HG03565 (cell line): ENCODE data around the gene TRNT1.
A peak's percentile ranks its signal among the peaks of the same experiment; 100 is the strongest.

Experiments
- ATAC-seq: cut with Tn5 transposase; IDR thresholded peaks from one replicate; pipeline ENCODE4 v1.9.1; 2021; ENCODE audit warnings: mild to moderate bottlenecking, moderate library complexity; ENCODE audit not compliant: unreplicated experiment

TRNT1 gene

DNA sequence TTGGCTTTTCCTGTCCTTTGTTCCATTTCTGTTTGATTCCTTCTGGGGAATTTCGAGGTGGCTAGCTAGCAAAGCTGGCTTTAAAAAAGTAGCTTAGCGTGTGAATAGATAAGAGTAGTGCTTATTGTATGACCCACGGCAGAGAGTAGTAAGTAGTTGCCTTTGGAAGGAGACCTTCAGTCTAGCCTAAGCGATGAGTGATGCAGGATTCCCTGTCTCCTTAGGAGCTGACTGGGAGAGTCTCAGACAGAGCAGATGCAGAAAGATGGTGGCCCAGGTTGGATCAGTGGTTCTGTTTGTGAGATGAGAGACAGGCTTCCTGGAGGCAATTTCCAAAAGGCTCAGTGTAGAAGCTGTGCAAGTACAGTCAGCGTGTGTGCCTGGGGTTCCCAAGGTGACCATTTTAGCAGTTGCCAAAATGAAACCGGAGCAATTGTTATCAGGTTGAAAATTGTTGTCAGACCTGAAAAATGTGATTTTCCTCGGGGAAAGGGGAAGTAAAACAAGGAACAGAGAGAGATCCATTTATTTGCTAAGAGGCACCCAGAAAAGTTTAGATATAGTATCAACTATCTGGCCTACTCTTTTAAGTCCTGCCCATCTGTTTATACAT lies 15.9 kb upstream of the TRNT1 start:
- ATAC-seq = no peak

DNA sequence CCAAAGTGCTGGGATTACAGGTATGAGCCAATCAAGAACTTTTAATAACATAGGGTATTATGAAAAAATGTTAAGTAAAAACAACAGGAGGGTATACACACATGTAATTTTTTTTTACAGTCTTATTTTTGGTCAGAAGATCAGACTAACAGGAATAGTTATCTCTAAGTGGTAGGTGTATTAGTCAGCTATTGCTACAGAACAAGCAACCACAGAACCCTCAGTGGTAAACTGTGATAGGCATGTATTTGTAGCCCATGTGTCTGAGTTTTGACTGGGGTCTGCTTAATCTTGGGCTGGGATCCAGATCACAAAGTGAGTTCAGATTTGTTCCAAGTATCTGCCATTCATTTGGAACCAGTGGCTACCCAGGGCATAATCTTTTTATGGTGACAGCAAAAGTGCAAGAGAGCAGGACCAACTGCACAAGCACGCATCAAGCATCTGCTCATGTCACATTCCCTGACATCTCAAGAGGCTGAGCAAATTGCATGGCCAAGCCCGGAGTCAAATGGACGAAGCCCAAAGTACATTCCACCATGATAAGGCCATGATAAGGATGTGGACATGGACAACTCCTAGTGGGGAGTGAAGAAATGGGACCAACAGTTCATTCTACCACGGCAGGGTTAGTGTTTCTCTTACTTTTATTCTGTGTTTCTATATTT lies 13.6 kb upstream of the TRNT1 start:
- no peak for ATAC-seq

DNA sequence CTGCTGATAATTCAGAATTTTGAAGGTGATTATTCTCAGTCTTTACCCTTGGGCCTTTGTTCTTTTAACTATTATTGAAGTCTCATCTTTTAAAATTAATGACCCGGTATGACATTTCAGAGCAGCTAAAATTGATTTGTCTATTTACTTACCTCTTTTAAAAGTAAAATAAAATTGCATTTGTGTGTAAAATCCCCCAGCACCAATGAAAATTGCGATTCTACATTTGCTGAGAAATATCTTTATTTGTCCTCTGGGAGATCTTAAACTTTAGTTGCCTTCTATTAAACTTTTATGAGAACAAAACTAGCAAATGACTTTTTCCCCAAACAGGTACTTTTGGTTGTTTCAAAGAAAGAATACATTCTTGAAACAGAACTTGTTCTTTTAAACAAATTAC lies 9.1 kb upstream of the TRNT1 start:
- ATAC-seq = no peak

DNA sequence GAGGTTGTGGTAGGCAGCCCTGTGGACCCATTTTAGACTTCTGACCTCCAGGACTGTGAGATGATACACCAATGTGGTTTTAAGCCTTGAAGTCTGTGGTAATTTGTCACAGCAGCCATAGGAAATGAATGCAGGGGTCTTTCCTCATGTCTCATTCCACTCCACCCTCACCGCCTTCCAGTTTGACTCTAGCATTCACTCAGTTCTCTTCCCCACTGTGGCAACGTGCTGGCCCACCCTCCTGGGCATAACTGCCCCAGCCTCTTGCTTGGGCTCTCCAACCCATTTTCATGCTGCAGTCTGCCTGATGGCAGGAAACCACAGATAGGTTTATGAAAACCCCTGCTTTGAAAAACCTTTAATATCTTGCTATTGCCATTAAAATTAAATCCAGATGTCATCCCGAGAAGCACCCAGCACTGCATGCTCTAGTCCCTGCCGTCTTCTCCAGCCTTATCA lies 7.3 kb upstream of the TRNT1 start:
- ATAC-seq = peak; percentile 58

DNA sequence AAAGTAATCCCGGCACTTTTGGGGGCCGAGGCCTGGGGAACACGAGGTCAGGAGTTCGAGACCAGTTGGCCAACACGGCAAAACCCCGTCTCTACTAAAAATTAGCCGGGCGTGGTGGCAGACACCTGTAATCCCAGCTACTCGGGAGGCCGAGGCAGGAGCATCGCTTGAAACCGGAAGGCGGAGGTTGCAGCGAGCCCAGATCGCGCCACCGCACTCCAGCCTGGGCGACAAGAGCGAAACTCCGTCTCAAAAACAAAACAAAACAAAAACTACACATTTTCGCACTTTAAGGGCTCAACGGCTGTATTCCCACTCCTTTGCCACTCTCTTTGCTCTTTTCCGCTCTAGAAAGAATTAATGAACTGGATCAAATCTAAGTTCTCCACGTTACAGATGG lies 763 bp upstream of the TRNT1 start:
- ATAC-seq = no peak

DNA sequence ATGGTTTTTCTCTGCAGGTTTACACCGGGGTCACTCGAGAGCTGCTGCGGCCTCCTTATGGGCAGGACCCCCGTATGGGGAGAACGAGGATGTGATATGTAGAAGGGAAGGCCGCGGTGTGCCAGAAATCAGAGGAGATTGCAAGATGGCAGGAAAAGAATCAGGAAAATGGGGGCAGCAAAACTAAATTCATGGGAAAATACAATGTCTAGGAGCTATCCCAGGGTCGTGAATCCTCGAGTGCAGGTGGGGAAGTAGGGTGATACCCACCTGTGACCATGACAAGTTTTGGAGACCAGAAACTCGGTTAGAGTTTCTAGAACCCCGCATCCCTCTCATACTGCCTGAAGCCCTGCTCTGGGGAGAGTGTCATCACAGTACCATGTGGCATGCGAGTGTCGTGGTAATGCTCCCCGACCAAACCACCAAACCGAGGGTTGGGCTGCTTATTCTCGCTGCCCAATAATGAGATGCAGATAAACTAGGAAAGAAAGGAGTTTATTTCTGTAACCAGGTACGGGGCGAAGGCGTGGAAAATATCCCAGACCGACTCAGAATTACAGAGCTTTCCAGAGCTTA lies 781 bp downstream of the TRNT1 start:
- ATAC-seq = peak; percentile 20

DNA sequence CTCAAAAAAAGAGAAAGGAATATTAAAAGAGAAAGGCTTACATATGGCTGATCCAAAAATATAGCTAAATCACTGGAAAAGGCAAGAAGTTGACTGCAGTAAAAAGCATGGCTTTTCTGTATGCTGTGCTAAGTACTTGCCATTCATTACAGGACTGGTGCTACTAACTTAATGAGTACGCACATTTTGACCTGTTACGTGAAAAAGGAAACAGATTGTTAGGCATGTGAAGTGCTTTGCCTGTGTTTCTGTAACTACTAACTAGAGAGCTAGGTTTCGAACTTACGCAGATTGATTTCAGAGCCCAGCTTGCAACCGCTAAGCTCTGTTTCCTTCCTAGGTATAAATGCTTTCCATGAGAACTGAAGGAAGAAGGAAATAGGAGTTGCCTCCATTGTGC lies 2.8 kb downstream of the TRNT1 start:
- ATAC-seq = no peak

DNA sequence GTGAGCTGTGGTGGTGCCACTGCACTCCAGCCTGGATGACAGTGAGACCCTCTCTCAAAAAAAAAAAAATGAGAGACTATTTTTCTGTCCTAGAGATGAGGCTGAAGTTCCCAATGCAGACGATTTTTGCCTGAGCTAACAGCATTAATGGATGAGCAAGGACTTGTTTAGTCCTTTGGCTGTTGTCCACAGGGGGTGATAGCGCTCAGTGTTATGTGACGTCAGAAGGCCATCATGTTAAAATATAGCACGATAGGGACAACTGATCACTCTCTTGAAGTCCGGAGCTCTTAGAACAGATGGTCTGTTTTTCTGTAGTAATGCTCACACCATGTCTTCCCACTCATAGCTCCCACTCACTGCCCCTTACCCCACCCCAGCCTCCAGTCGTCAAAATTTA lies 6.8 kb downstream of the TRNT1 start:
- no peak for ATAC-seq

DNA sequence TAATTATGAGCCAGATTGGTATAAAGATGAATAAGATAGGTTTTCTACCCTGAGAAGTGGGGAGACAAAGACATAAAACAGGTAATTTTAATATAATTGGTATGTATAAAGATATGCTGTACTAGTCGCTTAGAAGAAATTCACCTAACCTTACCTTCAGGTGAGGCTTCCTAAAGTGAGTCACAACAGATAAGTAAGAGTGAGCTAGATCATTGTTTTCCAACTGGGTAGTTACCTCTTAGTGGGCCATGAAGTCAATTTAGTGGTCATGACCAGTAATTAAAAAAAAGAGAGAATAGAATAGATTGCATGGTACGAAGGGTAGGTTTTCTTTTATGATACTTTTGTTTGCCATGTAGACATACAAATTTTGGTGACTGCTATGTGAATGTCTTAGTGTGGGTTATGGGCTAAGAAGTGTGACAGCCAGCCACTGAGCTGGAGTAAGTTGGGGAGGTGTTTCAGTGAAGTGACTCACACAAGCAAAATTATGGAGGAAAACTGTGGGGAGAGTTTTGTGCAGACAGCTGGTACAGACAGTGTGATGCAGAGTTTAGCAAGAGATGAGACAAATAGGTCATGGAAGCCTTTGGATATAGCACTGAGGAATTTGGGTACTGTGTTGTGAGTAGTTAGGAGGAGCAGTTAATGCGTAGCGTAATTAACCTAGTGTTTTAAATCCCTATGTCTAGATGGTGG lies 8.2 kb downstream of the TRNT1 start:
- ATAC-seq = no peak

DNA sequence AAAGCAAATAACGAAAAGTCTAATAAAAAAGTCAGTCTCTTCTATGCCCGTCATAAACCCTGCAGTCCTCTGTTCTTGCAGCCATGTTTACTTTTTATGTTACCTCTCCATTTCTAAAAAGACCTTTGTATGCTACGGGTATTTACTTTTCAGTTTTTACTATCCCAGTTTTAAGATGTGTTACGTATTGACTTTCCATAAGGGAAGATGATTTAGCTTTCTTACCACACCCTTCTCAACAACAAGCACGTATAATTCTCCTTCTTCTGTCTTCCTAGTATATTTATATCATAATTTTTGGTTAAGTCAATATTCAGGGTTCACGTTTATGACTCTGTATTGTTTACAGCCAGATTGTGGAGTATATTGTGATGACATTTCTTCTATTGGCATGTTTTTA lies 10.8 kb downstream of the TRNT1 start:
- ATAC-seq = no peak

DNA sequence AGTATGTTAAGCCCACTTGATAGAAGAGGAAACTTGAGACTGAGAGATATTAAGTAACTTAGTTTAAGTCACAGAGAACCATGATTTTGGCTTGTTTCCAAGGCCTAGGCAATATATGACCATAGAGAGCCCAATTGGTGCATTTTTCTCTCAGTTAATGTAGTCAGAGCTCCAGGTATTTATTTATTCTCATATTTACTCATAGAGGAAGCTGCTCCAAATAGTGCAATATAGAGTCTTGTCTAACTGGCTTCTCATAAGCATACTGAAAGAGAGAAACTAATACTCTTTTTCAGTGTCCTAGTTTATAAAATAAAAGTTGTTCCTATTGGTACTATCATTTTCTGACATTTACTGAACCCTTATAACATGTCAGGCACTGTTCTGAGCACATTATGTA lies 15.2 kb downstream of the TRNT1 start:
- ATAC-seq = no peak

DNA sequence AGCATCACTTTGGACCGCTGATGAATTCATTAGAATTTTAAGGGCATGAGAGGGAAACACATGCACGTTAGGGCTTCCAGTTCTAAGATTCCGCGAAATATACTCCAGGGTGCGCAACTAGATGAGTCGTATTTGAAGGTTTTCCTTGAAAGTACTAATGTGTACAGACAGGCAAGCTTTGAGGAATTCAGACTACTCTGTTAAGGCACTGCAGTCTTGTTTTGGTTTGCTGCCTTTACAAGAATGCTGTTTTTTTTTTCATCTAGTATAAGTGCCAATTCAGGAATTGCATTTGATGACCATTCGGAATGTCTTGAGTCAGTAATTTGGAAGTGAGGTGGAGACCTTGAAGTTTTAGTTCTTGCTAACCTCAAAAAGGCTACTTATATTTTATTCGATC lies 19.1 kb downstream of the TRNT1 start:
- no peak for ATAC-seq

DNA sequence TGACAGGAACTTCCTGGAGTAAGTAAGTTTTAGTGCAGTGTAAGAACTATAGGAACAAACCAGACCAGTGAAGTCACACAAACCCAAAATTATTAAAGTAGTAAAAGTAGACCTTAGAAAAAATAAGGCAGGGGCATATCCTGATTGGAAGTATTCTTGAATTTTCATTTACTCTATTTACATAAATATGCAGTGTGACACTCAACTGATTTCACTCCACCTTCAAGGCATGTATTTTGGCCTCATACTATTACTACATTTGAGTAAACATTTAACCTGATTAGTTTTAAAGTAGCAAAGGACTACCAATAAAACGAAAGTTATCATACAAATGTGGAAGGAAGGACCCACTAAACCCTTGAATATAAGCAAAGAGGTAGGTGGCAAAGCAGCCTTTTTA lies 22.8 kb downstream of the TRNT1 start:
- ATAC-seq = no peak

DNA sequence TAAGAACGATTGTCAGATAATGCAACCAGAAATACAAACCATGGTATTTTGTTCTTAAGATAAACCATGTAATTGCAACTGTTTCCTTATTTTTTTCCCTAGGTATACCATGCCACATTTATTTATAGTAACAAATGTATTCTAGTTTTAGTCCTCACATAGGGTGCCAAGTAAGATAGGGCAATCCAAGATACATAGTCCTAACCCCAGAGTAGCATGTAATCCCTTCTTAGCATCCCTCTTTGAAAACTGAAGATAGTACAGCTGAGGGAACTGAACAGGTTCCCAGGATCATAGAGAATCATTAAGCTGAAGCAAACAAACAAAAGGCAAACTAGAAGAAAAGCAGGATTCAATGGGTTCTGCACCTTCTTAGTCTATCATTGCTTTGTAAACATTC lies 24.8 kb downstream of the TRNT1 start:
- ATAC-seq = no peak

DNA sequence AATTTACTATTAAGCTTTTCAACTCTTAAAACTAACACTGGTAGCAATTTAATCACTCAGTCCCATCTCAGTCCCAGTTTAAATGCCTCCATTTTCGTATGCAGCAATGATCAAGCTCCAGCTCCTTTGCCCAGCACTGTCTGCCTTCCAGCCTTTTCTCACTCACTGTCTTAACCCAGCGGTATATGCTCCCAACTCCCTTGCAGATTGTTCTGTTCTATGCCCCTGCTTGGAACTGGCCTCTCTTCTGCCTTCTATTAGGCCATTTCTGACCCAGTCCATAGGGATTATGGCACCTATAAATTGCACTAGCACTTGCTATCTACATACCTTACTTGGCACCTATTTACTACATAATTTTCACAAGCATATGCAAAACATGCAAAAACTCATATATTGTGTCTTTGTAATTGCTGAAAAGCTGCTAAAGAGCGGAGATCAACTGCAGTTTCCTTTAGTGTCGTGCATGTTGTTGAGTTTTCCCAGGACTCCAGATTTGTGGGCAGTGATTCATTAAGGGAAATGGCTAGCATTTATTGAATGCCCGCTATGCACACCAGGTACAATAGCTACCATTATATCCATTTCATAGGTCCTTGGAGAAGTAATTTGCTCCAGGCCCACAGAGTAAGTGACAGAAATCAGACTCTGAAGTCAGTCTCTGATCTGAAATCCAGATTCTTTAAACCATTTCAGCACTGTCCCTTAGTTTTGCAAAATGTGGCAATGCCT lies 28.3 kb downstream of the TRNT1 start:
- no peak for ATAC-seq

DNA sequence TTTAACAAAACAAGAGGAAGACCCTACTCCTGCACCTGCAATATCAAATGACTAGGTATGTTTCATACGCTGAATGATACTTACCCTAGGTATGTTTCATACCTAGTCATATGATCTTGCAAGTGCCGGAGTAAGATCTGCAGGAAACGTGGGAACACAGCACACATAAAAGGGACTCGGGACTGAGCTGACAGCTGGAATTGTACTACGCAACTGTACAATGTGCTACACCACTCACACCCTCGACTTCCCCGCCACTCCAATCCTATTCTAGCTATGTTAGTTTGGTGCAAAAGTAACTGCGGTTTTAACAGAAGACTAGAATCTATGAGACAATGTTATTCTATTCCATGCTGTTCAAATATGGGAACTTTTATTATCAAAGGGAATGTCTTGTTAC lies 30.7 kb downstream of the TRNT1 start:
- no peak for ATAC-seq

DNA sequence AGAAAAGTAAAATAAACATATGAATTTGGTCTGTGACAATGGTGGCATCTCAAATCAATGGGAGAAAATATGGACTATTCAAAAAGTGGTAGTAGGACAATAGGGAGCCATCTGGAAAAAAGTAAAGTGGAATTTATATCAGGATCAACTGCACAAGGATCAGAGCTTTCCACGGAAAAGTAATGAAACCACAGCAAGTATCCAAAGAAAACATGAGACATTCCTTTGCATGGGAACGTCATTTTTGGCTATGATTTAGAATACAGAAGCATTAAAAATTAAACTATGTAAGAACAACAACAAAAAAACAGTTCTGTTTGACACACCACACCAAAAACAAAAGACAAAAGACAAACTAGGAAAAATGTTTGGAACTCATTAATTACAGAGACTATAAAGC lies 34.1 kb downstream of the TRNT1 start:
- ATAC-seq = no peak

DNA sequence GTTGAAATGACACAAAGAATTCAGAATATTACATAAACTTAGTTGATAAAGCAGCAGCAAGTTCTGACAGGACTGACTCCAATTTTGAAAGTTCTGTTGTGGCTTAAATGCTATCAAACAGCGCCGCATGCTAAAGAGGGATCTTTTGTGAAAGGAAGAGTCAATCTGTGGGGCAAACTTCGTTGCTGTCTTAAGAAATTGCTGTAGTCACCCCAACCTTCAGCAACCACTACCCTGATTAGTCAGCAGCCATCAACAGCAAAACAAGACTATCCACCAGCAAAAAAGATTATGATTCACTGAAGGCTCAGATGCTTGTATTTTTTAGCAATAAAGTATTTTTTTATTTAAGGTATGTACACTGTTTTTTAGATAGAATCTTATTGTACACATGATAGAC lies 38.5 kb downstream of the TRNT1 start:
- ATAC-seq = no peak

DNA sequence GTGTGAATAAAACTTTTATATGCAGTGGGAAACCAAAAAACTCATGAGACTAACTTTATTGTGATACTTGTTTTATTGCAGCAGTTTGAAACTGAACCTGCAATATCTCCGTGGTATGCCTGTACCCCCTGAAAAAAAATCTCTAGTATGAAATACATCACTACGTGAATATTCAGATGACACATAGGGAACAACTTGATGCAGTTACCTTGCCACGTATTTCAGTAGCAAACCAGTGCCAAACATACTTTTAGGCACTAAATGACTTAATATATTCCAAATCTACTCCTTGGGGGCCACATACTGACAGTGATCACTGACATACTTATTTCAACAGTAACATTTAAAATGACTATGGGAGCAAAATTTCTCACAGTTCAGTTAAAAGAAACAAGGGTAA lies 38.9 kb downstream of the TRNT1 start:
- ATAC-seq = no peak

DNA sequence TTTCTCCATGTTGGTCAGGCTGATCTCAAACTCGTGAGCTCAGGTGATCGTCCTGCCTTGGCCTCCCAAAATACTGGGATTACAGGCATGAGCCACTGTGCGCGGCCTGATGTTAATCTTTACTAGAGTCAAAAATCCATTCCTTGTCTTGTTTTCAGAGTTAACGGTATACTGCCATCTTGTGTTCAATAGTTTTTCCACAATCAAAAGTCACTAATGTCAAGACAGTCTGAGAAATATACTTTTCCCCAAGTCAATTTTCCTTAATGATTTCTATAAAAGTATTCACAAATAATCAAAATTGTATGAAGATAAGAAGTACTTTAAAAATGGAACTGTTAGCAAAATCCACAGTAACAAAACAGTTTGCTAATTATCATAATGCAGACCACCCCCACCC lies 44.3 kb downstream of the TRNT1 start:
- no peak for ATAC-seq

DNA sequence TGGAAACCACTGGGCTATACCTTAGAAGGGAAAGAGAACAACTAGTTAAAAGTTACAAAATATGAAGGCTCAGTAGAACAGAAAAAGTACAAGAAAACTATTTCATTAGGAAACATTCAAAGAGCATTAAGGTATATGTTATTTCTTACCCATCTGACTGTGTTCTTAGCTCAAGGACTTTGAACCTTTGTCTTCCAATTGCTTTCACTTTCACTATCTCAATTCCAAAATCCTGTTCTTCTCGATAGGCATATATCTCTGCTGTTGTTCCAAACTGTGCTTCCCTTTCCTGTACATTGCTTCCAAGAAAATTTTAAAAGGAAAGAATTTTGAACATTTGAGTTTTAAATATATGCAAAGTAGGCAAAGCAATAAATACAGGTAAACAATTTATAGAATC lies 45.9 kb downstream of the TRNT1 start:
- no peak for ATAC-seq
